NB4 (cell line): ENCODE results near the gene ADGRB3.

Source experiments
- TF ChIP-seq, protein P1 (sequence below): IDR thresholded peaks from one replicate; pipeline ENCODE4 v1.5.1; 2012; ENCODE audit warnings: low read depth, low read length
- TF ChIP-seq, protein P2 (sequence below): IDR thresholded peaks from 2 replicates; pipeline ENCODE4 v1.6.1; 2011; ENCODE audit warnings: low read depth, low read length

DNA sequence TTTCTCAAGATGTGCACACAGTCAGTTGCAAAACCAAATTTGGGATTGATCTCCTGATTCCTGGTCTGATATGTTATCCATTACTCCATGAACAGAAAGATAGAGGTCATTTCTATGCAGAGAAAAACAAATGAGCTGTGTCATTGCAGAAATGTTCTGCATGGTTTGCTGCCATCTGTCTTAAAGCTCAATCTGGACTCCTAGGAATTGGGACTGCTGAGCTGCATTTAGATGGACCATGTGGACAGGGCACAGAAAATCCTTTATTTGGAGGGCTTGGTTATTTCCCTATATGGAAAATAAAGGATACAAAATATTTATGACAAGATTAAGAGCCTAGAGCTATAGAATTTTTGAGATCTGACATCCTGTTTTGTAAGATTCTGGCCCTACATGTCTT is 91.3 kb downstream of the ADGRB3 start:
- TF ChIP-seq, protein P1, sequence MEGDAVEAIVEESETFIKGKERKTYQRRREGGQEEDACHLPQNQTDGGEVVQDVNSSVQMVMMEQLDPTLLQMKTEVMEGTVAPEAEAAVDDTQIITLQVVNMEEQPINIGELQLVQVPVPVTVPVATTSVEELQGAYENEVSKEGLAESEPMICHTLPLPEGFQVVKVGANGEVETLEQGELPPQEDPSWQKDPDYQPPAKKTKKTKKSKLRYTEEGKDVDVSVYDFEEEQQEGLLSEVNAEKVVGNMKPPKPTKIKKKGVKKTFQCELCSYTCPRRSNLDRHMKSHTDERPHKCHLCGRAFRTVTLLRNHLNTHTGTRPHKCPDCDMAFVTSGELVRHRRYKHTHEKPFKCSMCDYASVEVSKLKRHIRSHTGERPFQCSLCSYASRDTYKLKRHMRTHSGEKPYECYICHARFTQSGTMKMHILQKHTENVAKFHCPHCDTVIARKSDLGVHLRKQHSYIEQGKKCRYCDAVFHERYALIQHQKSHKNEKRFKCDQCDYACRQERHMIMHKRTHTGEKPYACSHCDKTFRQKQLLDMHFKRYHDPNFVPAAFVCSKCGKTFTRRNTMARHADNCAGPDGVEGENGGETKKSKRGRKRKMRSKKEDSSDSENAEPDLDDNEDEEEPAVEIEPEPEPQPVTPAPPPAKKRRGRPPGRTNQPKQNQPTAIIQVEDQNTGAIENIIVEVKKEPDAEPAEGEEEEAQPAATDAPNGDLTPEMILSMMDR = no peak
- TF ChIP-seq, protein P2, sequence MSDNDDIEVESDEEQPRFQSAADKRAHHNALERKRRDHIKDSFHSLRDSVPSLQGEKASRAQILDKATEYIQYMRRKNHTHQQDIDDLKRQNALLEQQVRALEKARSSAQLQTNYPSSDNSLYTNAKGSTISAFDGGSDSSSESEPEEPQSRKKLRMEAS = no peak
